GM12878 (cell line): ENCODE measurements around the gene GJA10.

ENCODE experiments used
- CTCF ChIP-seq, 3 experiments: IDR thresholded peaks in 2 of 3; conservative IDR thresholded peaks in 1 of 3; 2 replicates each; pipeline ENCODE4 v1.5.1; 2011; ENCODE audit warnings: low read depth in 3 of 3, low read length in 3 of 3, mild to moderate bottlenecking in 3 of 3, control low read depth in 2 of 3, moderate library complexity in 2 of 3, inconsistent platforms in 1 of 3, mixed read lengths in 1 of 3; ENCODE audit not compliant: control insufficient read depth in 2 of 3, insufficient read depth in 1 of 3; ENCODE audit errors: extremely low read depth in 1 of 3
- GABPA ChIP-seq: IDR thresholded peaks from 2 replicates; pipeline ENCODE4 v1.6.1; 2014; ENCODE audit warnings: antibody characterized with exemption, low read depth, mild to moderate bottlenecking, inconsistent platforms
- SPI1 ChIP-seq: IDR thresholded peaks from 2 replicates; pipeline ENCODE4 v1.6.1; 2011; ENCODE audit warnings: low read depth, mild to moderate bottlenecking, low read length, moderate library complexity, borderline replicate concordance; ENCODE audit not compliant: insufficient read depth
- USF1 ChIP-seq: IDR thresholded peaks from 2 replicates; pipeline ENCODE4 v1.6.1; 2011; ENCODE audit warnings: borderline replicate concordance, low read depth, mild to moderate bottlenecking, moderate library complexity, mixed read lengths, low read length; ENCODE audit not compliant: insufficient read depth; ENCODE audit errors: extremely low read length
- ZZZ3 ChIP-seq: IDR thresholded peaks from 2 replicates; pipeline ENCODE4 v1.6.1; 2011; ENCODE audit warnings: low read depth; ENCODE audit not compliant: control insufficient read depth, insufficient read length

DNA sequence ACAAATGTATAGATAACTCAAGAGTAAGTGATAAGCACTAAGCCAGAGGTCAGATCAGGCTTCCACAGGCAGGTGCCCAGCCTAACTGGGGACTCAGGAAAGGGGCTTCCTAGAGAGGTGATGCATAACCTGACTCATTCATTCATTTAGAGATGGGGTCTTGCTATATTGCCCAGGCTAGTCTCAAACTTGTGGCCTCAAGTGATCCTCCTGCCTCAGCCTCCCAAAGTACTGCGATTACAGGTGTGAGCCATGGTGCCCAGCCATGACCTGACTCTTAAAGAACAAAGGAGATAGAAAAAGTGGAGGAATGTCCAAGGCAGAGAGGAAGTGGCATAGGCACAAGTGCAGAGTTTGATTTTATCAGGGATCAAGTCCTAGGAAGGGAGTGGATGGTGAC lies 41.9 kb downstream of the GJA10 start:
- TF ChIP-seq USF1 (no peak), SPI1 (no peak), ZZZ3 (no peak), CTCF (IDR thresholded peaks at IDR 0.05 in 2 of 3, conservative IDR thresholded peaks at IDR 0.05 in 1 of 3; ENCODE audit: control insufficient read depth in 2 of 3, extremely low read depth in 1 of 3, insufficient read depth in 1 of 3, low read depth in 3 of 3, low read length in 3 of 3) (no peak), GABPA (no peak)
